NB4 (cell line): ENCODE data around the gene CDC25C.

Source experiments
- CTCF ChIP-seq: IDR thresholded peaks from one replicate; pipeline ENCODE4 v1.5.1; 2012; ENCODE audit warnings: low read depth, low read length
- MAX ChIP-seq: IDR thresholded peaks from 2 replicates; pipeline ENCODE4 v1.6.1; 2011; ENCODE audit warnings: low read depth, low read length
- MYC ChIP-seq: IDR thresholded peaks from 2 replicates; pipeline ENCODE4 v1.6.1; 2011; ENCODE audit warnings: low read depth, low read length
- POLR2A ChIP-seq: IDR thresholded peaks from 2 replicates; pipeline ENCODE4 v1.6.1; 2011; ENCODE audit warnings: mild to moderate bottlenecking; ENCODE audit not compliant: insufficient read length; ENCODE audit errors: extremely low read depth

GRCh38 chr5:138369706-138370105, 38.1 kb upstream of the CDC25C start:
- no peak for TF ChIP-seq CTCF
- TF ChIP-seq MAX: 0 out of 2 replicates have a peak, but pooled peaks have one; percentile 13
- TF ChIP-seq POLR2A: no peak
- TF ChIP-seq MYC: peak; percentile 54; the same call in 1 of the 2 replicates
